OCI-LY3 (cell line): ENCODE results near the gene ENSA.

Experiments used
- H2AFZ ChIP-seq: fragments of 200-600, 300-600 bp; shearing (Covaris generic); 2 replicates; pipeline ENCODE4 v1.6.0; 2014; ENCODE audit warnings: antibody characterized with exemption, low read depth, low read length
- H3K27ac ChIP-seq: fragments of 200-600, 300-600 bp; sonication (generic); 2 replicates; pipeline ENCODE4 v1.5.1; 2014; ENCODE audit warnings: mild to moderate bottlenecking, low read length, moderate library complexity, mixed read lengths
- H3K27me3 ChIP-seq: fragments of 200-600, 300-600 bp; sonication (generic); 2 replicates; pipeline ENCODE4 v1.6.1; 2014; ENCODE audit warnings: low read depth, low read length, mixed read lengths
- H3K36me3 ChIP-seq: fragments of 200-600, 300-600 bp; sonication (generic); replicated peaks from 2 replicates; pipeline ENCODE3; 2014; ENCODE audit warnings: low read depth, low read length, mixed read lengths
- H3K4me1 ChIP-seq: fragments of 300-600, 200-600 bp; sonication (generic); 2 replicates; pipeline ENCODE4 v1.6.1; 2014; ENCODE audit warnings: low read length, mixed read lengths
- H3K4me2 ChIP-seq: fragments of 200-600, 300-600 bp; sonication (generic); 2 replicates; pipeline ENCODE4 v1.6.1; 2014; ENCODE audit warnings: low read length, mixed read lengths
- H3K4me3 ChIP-seq: fragments of 300-600, 200-600 bp; sonication (generic); 2 replicates; pipeline ENCODE4 v1.5.1; 2014; ENCODE audit warnings: antibody characterized with exemption, mild to moderate bottlenecking, low read length, moderate library complexity
- H3K79me2 ChIP-seq: fragments of 300-600, 200-600 bp; shearing (Covaris generic); 2 replicates; pipeline ENCODE4 v1.6.1; 2014; ENCODE audit warnings: mild to moderate bottlenecking, low read length, mixed read lengths
- H3K9ac ChIP-seq: fragments of 300-600, 200-600 bp; shearing (Covaris generic); 2 replicates; pipeline ENCODE4 v1.6.0; 2014; ENCODE audit warnings: mild to moderate bottlenecking, low read length, moderate library complexity
- H3K9me3 ChIP-seq: fragments of 200-600, 300-600 bp; shearing (Covaris generic); 2 replicates; pipeline ENCODE4 v1.6.1; 2014; ENCODE audit warnings: low read length, mixed read lengths; ENCODE audit not compliant: insufficient read depth
- H4K20me1 ChIP-seq: fragments of 200-600, 300-600 bp; sonication (generic); 2 replicates; pipeline ENCODE4 v1.6.1; 2016; ENCODE audit warnings: low read length, mixed read lengths; ENCODE audit not compliant: insufficient read depth
- CTCF ChIP-seq: fragments of 200-600, 300-600 bp; sonication (generic); IDR thresholded peaks from 2 replicates; pipeline ENCODE4 v1.5.1; 2014; ENCODE audit warnings: antibody characterized with exemption, low read length, low read depth
- EZH2phosphoT487 ChIP-seq: fragments of 200-600 bp; shearing (Covaris generic); IDR thresholded peaks from 2 replicates; pipeline ENCODE4 v1.6.1; 2018; ENCODE audit warnings: antibody characterized with exemption, mixed run types, low read depth

The ENSA gene

GRCh38 chr1:150577557-150578271 lies 51.7 kb downstream of the ENSA start:
- Histone ChIP-seq H3K9me3 (no peaks in the 10 kb centered on the region), H3K4me2 (peak overlapping the region; percentile 94), H3K79me2 (peaks cover 75% of the 10 kb centered on the region), H3K4me3 (peak overlapping the region; percentile 81), H3K27me3 (no peaks in the 10 kb centered on the region), H4K20me1 (peaks cover 61% of the 10 kb centered on the region), H3K27ac (peak overlapping the region; percentile 89), H2AFZ (no peak overlapping the region), H3K4me1 (peaks cover 48% of the 10 kb centered on the region), H3K9ac (peak overlapping the region; percentile 99), H3K36me3 (peaks cover 58% of the 10 kb centered on the region)
- TF ChIP-seq CTCF (no peak), EZH2phosphoT487 (no peak)

GRCh38 chr1:150576794-150577556 lies 52.4 kb downstream of the ENSA start:
- H4K20me1 ChIP-seq = peaks cover 65% of the 10 kb centered on the region
- H3K79me2 ChIP-seq = peaks cover 83% of the 10 kb centered on the region
- no peaks in the 10 kb centered on the region for H3K9me3 ChIP-seq
- peaks cover 63% of the 10 kb centered on the region for H3K36me3 ChIP-seq
- peak overlapping the region; percentile 81 for H3K4me3 ChIP-seq
- H2AFZ ChIP-seq = no peak overlapping the region
- peak overlapping the region; percentile 89 for H3K27ac ChIP-seq
- peak overlapping the region; percentile 94 for H3K4me2 ChIP-seq
- peaks cover 52% of the 10 kb centered on the region for H3K4me1 ChIP-seq
- H3K27me3 ChIP-seq = no peaks in the 10 kb centered on the region
- no peak for TF ChIP-seq CTCF
- TF ChIP-seq EZH2phosphoT487 = no peak
- peak overlapping the region; percentile 99 for H3K9ac ChIP-seq

GRCh38 chr1:150576367-150576711 lies 53.1 kb downstream of the ENSA start:
- Histone ChIP-seq H3K36me3 (peaks cover 66% of the 10 kb centered on the region), H3K27me3 (no peaks in the 10 kb centered on the region), H3K79me2 (peaks cover 89% of the 10 kb centered on the region), H3K4me3 (peak overlapping the region; percentile 81), H3K9me3 (no peaks in the 10 kb centered on the region), H3K4me2 (peak overlapping the region; percentile 94), H3K9ac (peak overlapping the region; percentile 99), H3K4me1 (peaks cover 53% of the 10 kb centered on the region), H4K20me1 (peaks cover 67% of the 10 kb centered on the region), H2AFZ (no peak overlapping the region), H3K27ac (peak overlapping the region; percentile 89)
- TF ChIP-seq EZH2phosphoT487 (no peak), CTCF (no peak)
